ENCODE results near the gene HAUS5. TPM values are rescaled to one million over a fixed set of nuclear protein-coding genes. Genes with fewer than 3 reads are reported as not detected.
"Not testable (repeated sequence)": the region's sequence is repeated elsewhere in the genome, so short reads cannot be mapped to it uniquely, and the experiment has no call there.

HAUS5 gene
- total RNA-seq, 1 donor from 2014 or later: 12.4 TPM

DNA sequence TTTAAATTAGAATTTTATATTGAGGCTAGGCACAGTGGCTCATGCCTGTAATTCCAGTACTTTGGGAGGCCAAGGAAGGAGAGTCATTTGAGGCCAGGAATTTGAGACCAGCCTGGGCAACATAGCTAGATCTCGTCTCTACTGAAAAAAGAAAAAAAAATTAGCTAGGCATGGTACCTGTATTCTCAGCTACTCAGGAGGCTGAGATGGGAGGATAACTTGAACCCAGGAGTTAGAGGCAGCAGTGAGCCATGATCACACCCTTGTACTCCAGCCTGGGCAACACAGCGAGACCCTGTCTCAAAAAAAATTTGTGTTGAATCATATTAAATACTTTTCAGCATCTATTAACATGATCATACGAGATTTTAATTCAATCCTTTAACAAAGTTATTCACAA lies 21.7 kb upstream of the HAUS5 start:
- Histone ChIP-seq H3F3A (ENCODE audit: low read depth) (no peaks in the 10 kb centered on the region), H3K36me3 (no peaks in the 10 kb centered on the region), H3K4me1 (no peaks in the 10 kb centered on the region), H3K27ac (no peak overlapping the region), H3K27me3 (no peaks in the 10 kb centered on the region), H3K9ac (no peak overlapping the region), H3K79me2 (ENCODE audit: low read depth) (no peaks in the 10 kb centered on the region), H3K4me3 (no peak overlapping the region), H2AFZ (replicated peaks) (no peak overlapping the region), H3K4me2 (no peak overlapping the region), H4K20me1 (ENCODE audit: low read depth) (no peaks in the 10 kb centered on the region), H3K9me3 (ENCODE audit: low read depth) (no peaks in the 10 kb centered on the region)
- no peak for TF ChIP-seq EZH2phosphoT487 (IDR thresholded peaks at IDR 0.05)
- TF ChIP-seq, protein P1, sequence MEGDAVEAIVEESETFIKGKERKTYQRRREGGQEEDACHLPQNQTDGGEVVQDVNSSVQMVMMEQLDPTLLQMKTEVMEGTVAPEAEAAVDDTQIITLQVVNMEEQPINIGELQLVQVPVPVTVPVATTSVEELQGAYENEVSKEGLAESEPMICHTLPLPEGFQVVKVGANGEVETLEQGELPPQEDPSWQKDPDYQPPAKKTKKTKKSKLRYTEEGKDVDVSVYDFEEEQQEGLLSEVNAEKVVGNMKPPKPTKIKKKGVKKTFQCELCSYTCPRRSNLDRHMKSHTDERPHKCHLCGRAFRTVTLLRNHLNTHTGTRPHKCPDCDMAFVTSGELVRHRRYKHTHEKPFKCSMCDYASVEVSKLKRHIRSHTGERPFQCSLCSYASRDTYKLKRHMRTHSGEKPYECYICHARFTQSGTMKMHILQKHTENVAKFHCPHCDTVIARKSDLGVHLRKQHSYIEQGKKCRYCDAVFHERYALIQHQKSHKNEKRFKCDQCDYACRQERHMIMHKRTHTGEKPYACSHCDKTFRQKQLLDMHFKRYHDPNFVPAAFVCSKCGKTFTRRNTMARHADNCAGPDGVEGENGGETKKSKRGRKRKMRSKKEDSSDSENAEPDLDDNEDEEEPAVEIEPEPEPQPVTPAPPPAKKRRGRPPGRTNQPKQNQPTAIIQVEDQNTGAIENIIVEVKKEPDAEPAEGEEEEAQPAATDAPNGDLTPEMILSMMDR (IDR thresholded peaks at IDR 0.05): no peak
- no peak for TF ChIP-seq EZH2 (IDR thresholded peaks at IDR 0.05)
- Mint-ChIP-seq H3K9me3 (peaks cover 3% of the 10 kb centered on the region), H3K36me3 (no peaks in the 10 kb centered on the region), H3K4me1 (peaks cover 11% of the 10 kb centered on the region), H3K4me3 (no peak overlapping the region), H3K27ac (no peak overlapping the region), H3K27me3 (ENCODE audit: insufficient read depth, low read depth) (peaks cover 9% of the 10 kb centered on the region)
- no peak for DNase-seq (ENCODE audit: low spot score)

DNA sequence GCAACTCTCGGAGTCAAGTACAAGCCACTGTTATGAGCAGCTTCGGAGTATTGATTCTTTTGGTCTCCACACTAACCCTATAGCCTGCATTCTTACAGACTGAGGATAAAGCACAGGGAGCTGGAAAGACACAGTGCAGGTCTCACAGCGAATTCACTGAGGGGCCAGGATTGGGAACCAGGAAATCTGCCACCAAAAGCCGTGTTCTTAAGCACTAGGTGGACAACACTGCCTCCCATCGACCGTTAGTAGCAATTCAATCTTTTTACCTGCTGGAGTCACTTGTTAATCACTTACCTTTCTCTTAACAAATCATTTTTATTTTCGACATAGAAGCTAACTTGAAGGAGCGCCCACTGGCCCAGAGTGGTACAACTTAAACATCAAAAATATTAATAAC lies 20.3 kb upstream of the HAUS5 start:
- H3K36me3 ChIP-seq: no peaks in the 10 kb centered on the region
- H3K9me3 ChIP-seq (ENCODE audit: low read depth): no peaks in the 10 kb centered on the region
- no peak overlapping the region for H3K4me2 ChIP-seq
- DNase-seq (ENCODE audit: low spot score): peak; percentile 76
- H3K27ac ChIP-seq: no peak overlapping the region
- no peaks in the 10 kb centered on the region for H3K4me1 ChIP-seq
- no peak overlapping the region for H3K9ac ChIP-seq
- H3K27me3 Mint-ChIP-seq (ENCODE audit: insufficient read depth, low read depth): peaks cover 9% of the 10 kb centered on the region
- no peaks in the 10 kb centered on the region for H3K27me3 ChIP-seq
- H3K4me3 ChIP-seq: no peak overlapping the region
- no peaks in the 10 kb centered on the region for H3K79me2 ChIP-seq (ENCODE audit: low read depth)
- TF ChIP-seq EZH2 (IDR thresholded peaks at IDR 0.05) (no peak), EZH2phosphoT487 (IDR thresholded peaks at IDR 0.05) (no peak)
- TF ChIP-seq, protein P1 (IDR thresholded peaks at IDR 0.05): peak; percentile 73
- no peaks in the 10 kb centered on the region for H4K20me1 ChIP-seq (ENCODE audit: low read depth)
- H3F3A ChIP-seq (ENCODE audit: low read depth): no peaks in the 10 kb centered on the region
- no peaks in the 10 kb centered on the region for H3K36me3 Mint-ChIP-seq
- peaks cover 5% of the 10 kb centered on the region for H3K4me1 Mint-ChIP-seq
- no peak overlapping the region for H3K27ac Mint-ChIP-seq
- H3K9me3 Mint-ChIP-seq: no peaks in the 10 kb centered on the region
- H2AFZ ChIP-seq (replicated peaks): peak overlapping the region; percentile 27
- H3K4me3 Mint-ChIP-seq: no peak overlapping the region

DNA sequence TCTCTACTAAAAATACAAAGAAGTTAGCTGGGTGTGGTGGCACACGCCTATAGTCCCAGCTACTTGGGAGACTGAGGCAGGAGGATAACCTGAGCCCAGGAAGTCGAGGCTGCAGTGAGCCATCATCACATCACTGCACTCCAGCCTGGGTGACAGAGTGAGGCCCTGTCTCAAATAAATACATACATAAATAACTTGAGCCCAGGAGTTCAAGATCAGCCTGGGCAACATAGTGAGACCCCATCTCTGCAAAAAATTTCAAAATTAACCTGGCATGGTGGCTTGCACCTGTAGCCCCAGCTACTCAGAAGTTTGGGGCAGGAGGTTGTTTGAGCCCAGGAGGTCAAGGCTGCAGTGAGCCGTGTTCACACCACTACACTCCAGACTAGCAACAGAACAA lies 17.5 kb upstream of the HAUS5 start:
- H3K4me1 ChIP-seq; H3K4me3 ChIP-seq; H3K4me3 Mint-ChIP-seq; H3K9me3 ChIP-seq (ENCODE audit: low read depth); H3K4me1 Mint-ChIP-seq; H3K27ac ChIP-seq; H4K20me1 ChIP-seq (ENCODE audit: low read depth); H2AFZ ChIP-seq (replicated peaks); H3K36me3 ChIP-seq; H3K27me3 Mint-ChIP-seq (ENCODE audit: insufficient read depth, low read depth); H3K79me2 ChIP-seq (ENCODE audit: low read depth); H3K4me2 ChIP-seq; H3K9me3 Mint-ChIP-seq; H3K27me3 ChIP-seq; DNase-seq (ENCODE audit: low spot score); H3K36me3 Mint-ChIP-seq; H3K9ac ChIP-seq; H3F3A ChIP-seq (ENCODE audit: low read depth); H3K27ac Mint-ChIP-seq: not testable (repeated sequence)

DNA sequence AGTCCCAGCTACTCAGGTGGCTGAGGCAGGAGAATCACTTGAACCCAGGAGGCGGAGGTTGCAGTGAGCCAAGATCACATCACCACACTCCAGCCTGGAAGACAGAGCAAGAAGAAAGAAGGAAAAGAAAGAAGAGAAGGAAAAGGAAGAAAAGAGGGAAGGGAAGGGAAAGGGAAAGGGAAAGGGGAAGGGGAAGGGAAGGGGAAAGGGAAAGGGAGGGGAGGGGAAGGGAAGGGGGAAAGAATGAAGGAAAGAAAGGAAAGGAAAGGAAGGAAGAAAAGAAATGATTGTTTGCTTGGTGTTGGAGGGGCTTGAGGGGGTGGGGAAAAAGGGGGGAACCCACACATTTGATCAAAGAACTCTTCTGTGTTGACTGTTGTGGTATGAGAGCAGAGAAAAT lies 16.6 kb upstream of the HAUS5 start:
- no peak overlapping the region for H3K27ac ChIP-seq
- H3K79me2 ChIP-seq (ENCODE audit: low read depth): no peaks in the 10 kb centered on the region
- H3K9me3 ChIP-seq (ENCODE audit: low read depth): no peaks in the 10 kb centered on the region
- H3K36me3 ChIP-seq: no peaks in the 10 kb centered on the region
- Mint-ChIP-seq H3K4me3 (no peak overlapping the region), H3K36me3 (no peaks in the 10 kb centered on the region), H3K27me3 (ENCODE audit: insufficient read depth, low read depth) (peaks cover 9% of the 10 kb centered on the region), H3K27ac (no peak overlapping the region), H3K4me1 (no peaks in the 10 kb centered on the region), H3K9me3 (no peaks in the 10 kb centered on the region)
- H3K4me1 ChIP-seq: no peaks in the 10 kb centered on the region
- H2AFZ ChIP-seq (replicated peaks): no peak overlapping the region
- H3K4me3 ChIP-seq: no peak overlapping the region
- H3K4me2 ChIP-seq: no peak overlapping the region
- DNase-seq (ENCODE audit: low spot score): no peak
- no peak for TF ChIP-seq EZH2 (IDR thresholded peaks at IDR 0.05)
- TF ChIP-seq, protein P1 (IDR thresholded peaks at IDR 0.05): no peak
- TF ChIP-seq EZH2phosphoT487 (IDR thresholded peaks at IDR 0.05): no peak
- no peaks in the 10 kb centered on the region for H4K20me1 ChIP-seq (ENCODE audit: low read depth)
- H3K27me3 ChIP-seq: peaks cover 9% of the 10 kb centered on the region
- no peak overlapping the region for H3K9ac ChIP-seq
- H3F3A ChIP-seq (ENCODE audit: low read depth): no peaks in the 10 kb centered on the region
